ENCODE results near the gene TPRN.

TPRN gene

GRCh38 chr9:137172901-137173795 is 27.4 kb downstream of the TPRN start:
- no peak for DNase-seq (ENCODE audit: low read depth)

- DNase-seq (ENCODE audit: low read depth) = no peak
Measured at GRCh38 chr9:137171149-137171900, 29.2 kb downstream of the TPRN start.

- no peak for DNase-seq (ENCODE audit: low read depth)
Measured at GRCh38 chr9:137170486-137171148, 29.9 kb downstream of the TPRN start.

- DNase-seq (ENCODE audit: low read depth) = no peak
Measured at GRCh38 chr9:137169896-137170358, 30.6 kb downstream of the TPRN start, which contains the start of gene LRRC26. TSS of gene LRRC26 (minus strand) at chr9:137170051. CDS start at chr9:137169943, 108 bp downstream.

- no peak for DNase-seq (ENCODE audit: low read depth)
Measured at GRCh38 chr9:137168904-137169856, 31.4 kb downstream of the TPRN start.

GRCh38 chr9:137168573-137168903 is 32.0 kb downstream of the TPRN start:
- DNase-seq (ENCODE audit: low read depth) = no peak

- DNase-seq (ENCODE audit: low read depth) = no peak
Measured at GRCh38 chr9:137167747-137168572, 32.6 kb downstream of the TPRN start.

GRCh38 chr9:137167277-137167746 is 33.2 kb downstream of the TPRN start:
- no peak for DNase-seq (ENCODE audit: low read depth)

- DNase-seq (ENCODE audit: low read depth) = no peak
Measured at GRCh38 chr9:137166380-137167229, 33.9 kb downstream of the TPRN start.

GRCh38 chr9:137165250-137165836 is 35.2 kb downstream of the TPRN start:
- no peak for DNase-seq (ENCODE audit: low read depth)

GRCh38 chr9:137164370-137165249 is 35.9 kb downstream of the TPRN start:
- DNase-seq (ENCODE audit: low read depth) = no peak

- no peak for DNase-seq (ENCODE audit: low read depth)
Measured at GRCh38 chr9:137163805-137164204, 36.7 kb downstream of the TPRN start.

GRCh38 chr9:137163365-137163715 is 37.2 kb downstream of the TPRN start:
- no peak for DNase-seq (ENCODE audit: low read depth)

- no peak for DNase-seq (ENCODE audit: low read depth)
Measured at GRCh38 chr9:137162505-137163364, 37.8 kb downstream of the TPRN start.

GRCh38 chr9:137161558-137162486 is 38.7 kb downstream of the TPRN start:
- no peak for DNase-seq (ENCODE audit: low read depth)

Data from stimulated activated CD8-positive, alpha-beta memory T cell treated with anti-CD3 and anti-CD28 coated beads, Interleukin-12 subunit alpha, Interleukin-12 subunit beta, amount 100 ng/mL, for 4 hours (primary cell).